GM21360 (cell line): ENCODE results near the gene C1orf226.
"Not testable (repeated sequence)": the region's sequence is repeated elsewhere in the genome, so short reads cannot be mapped to it uniquely, and the experiment has no call there.

Experiments
- ATAC-seq: cut with Tn5 transposase; IDR thresholded peaks from one replicate; pipeline ENCODE4 v1.9.1; 2021; ENCODE audit warnings: mild to moderate bottlenecking, moderate library complexity; ENCODE audit not compliant: unreplicated experiment

C1orf226 gene

GRCh38 chr1:162404550-162405160 lies 23.1 kb downstream of the C1orf226 start:
- ATAC-seq = no peak

GRCh38 chr1:162405800-162406199 lies 24.3 kb downstream of the C1orf226 start:
- no peak for ATAC-seq

- ATAC-seq = no peak
These were observed 25.3 kb downstream of the C1orf226 start for GRCh38 chr1:162406811-162407210.

- no peak for ATAC-seq
These were observed 26.0 kb downstream of the C1orf226 start for GRCh38 chr1:162407539-162407938.

- ATAC-seq = no peak
These were observed 30.5 kb downstream of the C1orf226 start, which contains the start of gene SH2D1B for GRCh38 chr1:162412002-162412401. SH2D1B (minus strand) TSS chr1:162412136; CDS start chr1:162412016, 120 bp downstream.

DNA sequence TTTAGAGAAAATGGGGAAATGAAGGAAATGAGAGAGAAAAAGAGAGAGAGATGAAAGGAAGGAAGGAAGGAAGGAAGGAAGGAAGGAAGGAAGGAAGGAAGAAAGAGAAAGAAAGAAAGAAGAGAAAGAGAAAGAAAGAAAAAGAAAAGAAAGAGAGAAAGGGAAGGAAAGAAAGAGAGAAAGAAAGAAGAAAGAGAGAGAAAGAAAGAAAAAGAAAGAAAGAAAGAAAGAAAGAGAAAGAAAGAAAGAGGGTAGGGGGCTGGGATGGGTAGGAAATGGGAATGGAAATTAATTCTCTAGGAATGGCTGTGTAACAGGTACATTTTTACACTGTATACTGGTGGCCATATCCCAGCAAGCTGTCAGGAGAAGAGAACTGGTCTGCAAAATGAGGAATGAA lies 34.7 kb downstream of the C1orf226 start:
- ATAC-seq = no peak

- ATAC-seq = no peak
These were observed 35.4 kb downstream of the C1orf226 start for GRCh38 chr1:162416909-162417308.

GRCh38 chr1:162417650-162418049 lies 36.1 kb downstream of the C1orf226 start:
- ATAC-seq = no peak

DNA sequence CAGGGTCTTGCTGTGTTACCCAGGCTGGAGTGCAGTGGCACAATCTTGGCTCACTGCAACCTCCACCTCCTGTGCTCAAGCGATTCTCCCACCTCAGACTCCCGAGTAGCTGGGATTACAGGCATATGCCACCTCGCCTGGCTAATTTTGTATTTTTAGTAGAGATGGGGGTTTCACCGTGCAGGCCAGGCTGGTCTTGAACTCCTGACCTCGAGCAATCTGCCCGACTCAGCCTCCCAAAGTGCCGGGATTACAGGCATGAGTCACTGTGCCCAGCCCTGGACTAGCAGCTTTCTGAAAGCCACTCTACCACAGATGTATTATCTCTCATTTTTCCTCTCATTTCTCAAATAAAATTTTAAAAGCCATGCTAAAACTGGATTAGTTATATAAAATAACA lies 37.1 kb downstream of the C1orf226 start:
- ATAC-seq = not testable (repeated sequence)

DNA sequence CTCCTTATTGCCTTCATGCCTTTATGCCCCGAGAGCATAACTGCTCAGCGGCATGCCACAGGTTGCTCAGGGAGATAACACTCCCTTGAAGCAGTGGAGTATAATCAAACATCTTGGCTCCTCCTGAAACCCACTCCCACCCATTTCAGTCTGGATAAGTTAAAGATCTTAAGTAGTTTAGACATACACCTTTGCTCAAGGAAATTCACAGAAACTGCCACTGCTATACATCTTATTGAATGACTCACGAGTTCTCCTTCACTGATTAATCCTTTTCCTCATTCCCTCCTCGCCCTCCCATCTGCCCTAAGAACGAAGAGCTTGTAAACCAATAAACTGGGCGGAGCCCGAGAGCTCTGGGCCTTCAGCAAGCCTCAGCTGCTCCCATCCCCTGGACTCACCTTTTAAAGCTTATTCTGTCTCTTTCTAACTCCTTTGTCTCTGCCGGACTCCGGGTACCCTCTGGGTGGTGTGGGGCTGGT lies 38.0 kb downstream of the C1orf226 start:
- not testable (repeated sequence) for ATAC-seq

- no peak for ATAC-seq
These were observed 38.6 kb downstream of the C1orf226 start for GRCh38 chr1:162420120-162420519.

GRCh38 chr1:162421258-162422164 lies 40.0 kb downstream of the C1orf226 start:
- ATAC-seq = no peak

- ATAC-seq = no peak
These were observed 41.3 kb downstream of the C1orf226 start for GRCh38 chr1:162422662-162423375.

GRCh38 chr1:162430583-162430982 lies 49.1 kb downstream of the C1orf226 start:
- ATAC-seq = no peak

GRCh38 chr1:162432977-162433713 lies 51.6 kb downstream of the C1orf226 start:
- ATAC-seq = not testable (repeated sequence)
